HG02623 (cell line): Measurements from ENCODE around the gene CTIF.

Source experiments
- ATAC-seq: cut with Tn5 transposase; IDR thresholded peaks from one replicate; pipeline ENCODE4 v1.9.1; 2021; ENCODE audit warnings: moderate library complexity; ENCODE audit not compliant: unreplicated experiment

Gene CTIF

GRCh38 chr18:48675912-48676311 lies 137.1 kb downstream of the CTIF start:
- no peak for ATAC-seq

GRCh38 chr18:48676346-48676745 lies 137.5 kb downstream of the CTIF start:
- no peak for ATAC-seq

- ATAC-seq = no peak
Measured at GRCh38 chr18:48676756-48677368, 138.0 kb downstream of the CTIF start.

- no peak for ATAC-seq
Measured at GRCh38 chr18:48678237-48679115, 139.6 kb downstream of the CTIF start.

- ATAC-seq = no peak
Measured at GRCh38 chr18:48679236-48679635, 140.4 kb downstream of the CTIF start.

GRCh38 chr18:48680339-48681250 lies 141.8 kb downstream of the CTIF start:
- ATAC-seq = no peak

- no peak for ATAC-seq
Measured at GRCh38 chr18:48682768-48683167, 143.9 kb downstream of the CTIF start.

GRCh38 chr18:48683197-48683596 lies 144.4 kb downstream of the CTIF start:
- no peak for ATAC-seq

- ATAC-seq = no peak
Measured at GRCh38 chr18:48683661-48684060, 144.8 kb downstream of the CTIF start.

- ATAC-seq = no peak
Measured at GRCh38 chr18:48687346-48688042, 148.7 kb downstream of the CTIF start.

GRCh38 chr18:48688961-48689360 lies 150.1 kb downstream of the CTIF start:
- ATAC-seq = no peak

GRCh38 chr18:48689548-48689947 lies 150.7 kb downstream of the CTIF start:
- no peak for ATAC-seq

GRCh38 chr18:48690494-48690893 lies 151.7 kb downstream of the CTIF start:
- no peak for ATAC-seq

- ATAC-seq = no peak
Measured at GRCh38 chr18:48693006-48693405, 154.2 kb downstream of the CTIF start.

- no peak for ATAC-seq
Measured at GRCh38 chr18:48693625-48694262, 154.9 kb downstream of the CTIF start.

- ATAC-seq = no peak
Measured at GRCh38 chr18:48694295-48694694, 155.5 kb downstream of the CTIF start.

- no peak for ATAC-seq
Measured at GRCh38 chr18:48695671-48696070, 156.8 kb downstream of the CTIF start.

GRCh38 chr18:48696218-48696617 lies 157.4 kb downstream of the CTIF start:
- no peak for ATAC-seq

GRCh38 chr18:48697441-48697840 lies 158.6 kb downstream of the CTIF start:
- no peak for ATAC-seq

- ATAC-seq = no peak
Measured at GRCh38 chr18:48698707-48699106, 159.9 kb downstream of the CTIF start.
